Prostate gland (tissue), 2 donors: Measurements from ENCODE around the gene IGF1R.

ENCODE experiments used
- CTCF ChIP-seq, 4 experiments: fragments of 200-600 bp in 2 of 4; fragments of 450-650 bp in 2 of 4; sonication (generic) in 2 of 4; IDR thresholded peaks; 1 replicate in 3 of 4; 2 replicates in 1 of 4; pipeline ENCODE4 v1.5.1; 2016 to 2019; ENCODE audit warnings: antibody characterized with exemption in 4 of 4, mild to moderate bottlenecking in 2 of 4, moderate library complexity in 2 of 4
- POLR2A ChIP-seq: fragments of 450-650 bp; IDR thresholded peaks from one replicate; pipeline ENCODE4 v1.6.1; 2016; ENCODE audit warnings: antibody characterized with exemption, mild to moderate bottlenecking
- POLR2AphosphoS5 ChIP-seq: sonication (generic); formaldehyde crosslinking; IDR thresholded peaks from one replicate; pipeline ENCODE4 v1.6.1; 2017; ENCODE audit warnings: antibody characterized with exemption

DNA sequence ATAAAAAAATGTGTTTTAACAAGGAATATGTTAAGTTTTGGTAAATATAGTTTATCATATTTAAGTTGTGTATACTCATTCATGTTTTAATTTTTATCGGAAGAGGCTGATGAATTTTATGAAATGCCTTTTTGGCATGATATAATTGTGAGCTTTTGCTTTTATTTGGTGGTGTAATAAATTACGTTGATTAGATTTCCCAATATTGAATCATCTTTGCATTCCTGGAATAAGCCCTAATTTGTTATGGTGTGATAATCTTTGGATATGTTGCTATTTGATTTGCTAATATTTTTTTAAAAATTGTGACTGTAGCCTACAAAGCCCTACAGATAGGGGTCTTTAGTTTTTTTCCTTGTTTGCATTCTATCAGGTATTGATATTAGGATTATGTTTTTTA is 107.4 kb downstream of the IGF1R start:
- TF ChIP-seq CTCF (IDR thresholded peaks at IDR 0.05): no peak
- TF ChIP-seq POLR2AphosphoS5: no peak
- no peak for TF ChIP-seq POLR2A
